NCI-H2171 (cell line): ENCODE results near the gene WDFY3.
"Not testable (repeated sequence)": the region's sequence is repeated elsewhere in the genome, so short reads cannot be mapped to it uniquely, and the experiment has no call there.

Source experiments
- DNase-seq: peaks from one replicate; lab custom pipeline; 2025; lab: John Stamatoyannopoulos, UW

WDFY3 gene

GRCh38 chr4:84708406-84709135, 257.9 kb downstream of the WDFY3 start:
- no peak for DNase-seq

- no peak for DNase-seq
These were observed 260.2 kb downstream of the WDFY3 start for GRCh38 chr4:84706286-84706685.

GRCh38 chr4:84699001-84699671, 267.4 kb downstream of the WDFY3 start:
- DNase-seq = no peak

GRCh38 chr4:84697615-84698201, 268.8 kb downstream of the WDFY3 start:
- no peak for DNase-seq

- no peak for DNase-seq
These were observed 269.3 kb downstream of the WDFY3 start for GRCh38 chr4:84697159-84697558.

GRCh38 chr4:84691800-84692199, 274.7 kb downstream of the WDFY3 start:
- DNase-seq = no peak

- DNase-seq = no peak
These were observed 275.3 kb downstream of the WDFY3 start for GRCh38 chr4:84691170-84691691.

GRCh38 chr4:84690481-84690880, 276.0 kb downstream of the WDFY3 start:
- DNase-seq = no peak

- DNase-seq = no peak
These were observed 277.3 kb downstream of the WDFY3 start for GRCh38 chr4:84689197-84689596.

GRCh38 chr4:84688605-84689004, 277.9 kb downstream of the WDFY3 start:
- DNase-seq = no peak

GRCh38 chr4:84685105-84685504, 281.4 kb downstream of the WDFY3 start:
- no peak for DNase-seq

- no peak for DNase-seq
These were observed 282.1 kb downstream of the WDFY3 start for GRCh38 chr4:84684361-84684760.

- no peak for DNase-seq
These were observed 283.2 kb downstream of the WDFY3 start for GRCh38 chr4:84683064-84683850.

GRCh38 chr4:84682661-84683060, 283.8 kb downstream of the WDFY3 start:
- DNase-seq = not testable (repeated sequence)

- DNase-seq = no peak
These were observed 284.8 kb downstream of the WDFY3 start for GRCh38 chr4:84681486-84682274.

GRCh38 chr4:84680956-84681355, 285.5 kb downstream of the WDFY3 start:
- DNase-seq = no peak

- DNase-seq = no peak
These were observed 287.3 kb downstream of the WDFY3 start for GRCh38 chr4:84678976-84679744.

- DNase-seq = no peak
These were observed 288.5 kb downstream of the WDFY3 start for GRCh38 chr4:84677995-84678394.

- DNase-seq = no peak
These were observed 289.4 kb downstream of the WDFY3 start for GRCh38 chr4:84677093-84677492.

- DNase-seq = no peak
These were observed 292.8 kb downstream of the WDFY3 start for GRCh38 chr4:84673475-84674240.
